HG03139 (cell line): ENCODE measurements around the gene DNAH6.

Experiments
- ATAC-seq: cut with Tn5 transposase; IDR thresholded peaks from one replicate; pipeline ENCODE4 v1.9.1; 2021; ENCODE audit not compliant: unreplicated experiment

Gene DNAH6

DNA sequence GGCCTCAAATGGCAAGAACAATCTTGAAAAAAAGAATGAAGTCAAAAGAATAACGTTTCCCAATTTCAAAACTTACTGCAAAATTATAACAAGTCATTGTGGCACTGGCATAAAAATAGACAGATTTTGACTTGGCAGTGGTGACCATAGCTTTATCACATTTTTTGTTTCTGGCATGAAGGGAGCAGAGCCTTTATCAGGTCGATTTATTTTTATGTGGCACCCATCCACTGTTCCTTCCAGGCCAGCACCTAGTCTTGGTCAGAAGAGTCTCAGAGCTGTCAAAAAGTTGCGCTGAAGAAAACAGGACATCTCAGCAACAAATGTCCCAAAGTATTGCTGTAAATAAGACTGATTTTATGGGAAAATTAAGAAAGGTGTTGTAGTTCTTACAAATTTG is 272.2 kb downstream of the DNAH6 start:
- no peak for ATAC-seq

GRCh38 chr2:84792856-84793522 is 276.7 kb downstream of the DNAH6 start:
- ATAC-seq = no peak

- no peak for ATAC-seq
Measured at GRCh38 chr2:84793641-84794040, 277.3 kb downstream of the DNAH6 start.

GRCh38 chr2:84796798-84797197 is 280.5 kb downstream of the DNAH6 start:
- ATAC-seq = no peak

DNA sequence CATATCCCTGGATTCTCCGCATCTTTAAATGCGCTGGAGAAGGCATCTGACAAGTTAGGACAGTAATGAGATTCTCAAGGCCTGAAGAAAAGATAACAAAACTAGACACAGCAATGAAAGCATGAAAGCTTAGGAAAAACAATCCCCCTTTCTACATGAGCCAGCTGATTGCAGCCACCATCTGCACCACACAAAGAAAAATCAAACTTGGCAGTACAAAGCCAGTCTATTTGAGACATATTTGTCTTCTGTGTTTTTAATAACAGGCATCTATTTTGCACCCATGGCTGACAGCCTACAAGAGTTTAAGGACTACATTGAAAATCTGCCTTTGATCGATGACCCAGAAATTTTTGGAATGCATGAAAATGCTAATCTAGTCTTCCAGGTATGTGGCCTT is 281.0 kb downstream of the DNAH6 start:
- no peak for ATAC-seq

DNA sequence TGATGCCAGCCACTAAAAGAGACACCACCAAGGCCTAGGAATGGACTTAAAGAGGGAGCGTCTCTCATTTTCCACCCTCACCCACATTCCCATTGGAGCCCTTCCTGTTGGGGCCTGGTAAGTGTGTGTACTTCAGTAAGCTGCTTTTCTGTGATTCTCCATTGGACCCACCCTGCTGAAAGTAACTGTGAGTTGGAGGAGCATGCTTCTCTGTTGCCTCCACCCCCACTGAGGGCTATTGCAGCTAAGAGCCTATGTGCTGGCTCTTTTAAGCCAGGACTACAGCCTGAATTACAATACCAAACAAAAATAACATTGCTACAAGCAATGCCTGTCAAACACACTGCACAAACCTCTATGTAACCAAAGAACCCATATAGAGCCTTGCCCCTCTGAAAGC is 283.5 kb downstream of the DNAH6 start:
- no peak for ATAC-seq

DNA sequence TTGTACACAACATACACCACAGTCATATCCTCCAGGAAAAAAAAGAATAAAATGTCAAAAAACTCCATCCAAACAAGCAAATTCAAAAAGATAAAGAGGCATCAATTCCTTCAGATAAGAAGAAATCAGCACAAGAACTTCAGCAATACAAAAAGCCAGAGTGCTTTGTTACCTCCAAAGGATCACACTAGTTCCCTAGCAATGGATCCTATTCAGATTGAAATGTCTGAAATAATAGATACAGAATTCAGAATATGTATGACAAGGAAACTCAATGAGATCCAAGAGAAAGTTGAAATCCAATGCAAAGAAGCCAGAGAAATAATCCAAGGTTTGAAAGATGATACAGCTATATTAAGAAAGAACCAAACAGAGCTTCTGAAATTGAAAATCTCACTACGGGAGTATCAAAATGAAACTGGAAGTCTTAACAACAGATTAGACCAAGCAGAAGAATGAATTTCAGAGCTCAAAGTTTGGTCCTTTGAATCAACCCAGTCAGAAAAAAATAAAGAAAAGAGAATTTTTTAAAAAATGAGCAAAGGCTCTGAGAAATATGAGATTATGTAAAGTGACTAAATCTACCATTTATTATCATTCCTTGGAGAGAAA is 284.0 kb downstream of the DNAH6 start:
- peak; percentile 79 for ATAC-seq

- ATAC-seq = no peak
Measured at GRCh38 chr2:84801811-84802210, 285.5 kb downstream of the DNAH6 start.

DNA sequence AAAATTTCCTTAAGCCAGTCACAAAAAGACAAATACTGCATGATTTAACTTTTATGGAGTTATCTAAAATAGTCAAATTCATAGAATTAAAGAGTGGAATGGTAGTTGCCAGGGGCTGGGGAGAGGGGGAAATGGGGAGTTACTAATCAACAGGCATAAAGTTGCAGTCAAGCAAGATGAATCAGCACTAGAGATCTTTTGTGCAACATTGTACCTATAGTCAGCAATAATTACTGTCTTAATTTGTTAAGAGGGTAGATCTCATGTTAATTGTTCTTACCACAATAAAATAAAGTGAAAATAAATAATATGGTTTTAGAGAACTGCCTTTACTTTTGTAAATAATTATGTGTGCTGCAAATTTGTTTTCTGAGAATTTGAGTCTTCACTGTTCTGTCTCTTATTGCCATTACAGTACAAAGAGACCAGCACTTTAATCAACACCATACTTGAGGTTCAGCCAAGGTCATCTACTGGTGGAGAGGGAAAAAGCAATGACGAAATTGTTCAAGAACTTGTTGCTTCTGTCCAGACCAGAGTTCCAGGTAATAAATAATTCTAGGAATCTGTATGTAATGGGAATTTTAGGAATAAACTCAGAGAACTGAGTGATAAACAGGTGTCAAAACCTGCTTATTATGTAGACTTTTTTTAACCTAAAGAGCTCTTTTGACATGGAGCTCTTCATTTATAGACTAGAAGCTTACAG is 289.1 kb downstream of the DNAH6 start:
- ATAC-seq = no peak

DNA sequence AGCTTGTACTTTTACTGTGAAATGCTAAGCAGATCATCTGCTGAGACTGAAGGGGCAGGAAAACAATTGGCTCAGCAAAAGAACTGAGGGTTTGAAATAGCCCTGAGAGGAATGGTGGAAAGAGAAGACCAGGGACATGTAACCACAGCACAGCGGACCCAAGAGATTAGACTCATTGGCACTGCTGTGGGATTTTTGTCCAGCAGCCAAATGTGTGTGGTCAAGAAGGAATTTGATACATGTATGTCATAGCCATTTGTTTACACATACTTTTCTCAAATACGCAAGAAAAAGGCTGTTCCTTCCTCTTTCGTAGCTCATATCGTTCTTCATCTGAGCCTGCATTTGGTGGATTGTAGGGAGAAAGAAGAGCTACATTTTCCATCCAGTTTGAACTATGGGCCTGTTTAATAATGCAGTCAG is 290.8 kb downstream of the DNAH6 start:
- no peak for ATAC-seq

GRCh38 chr2:84808279-84808678 is 292.0 kb downstream of the DNAH6 start:
- no peak for ATAC-seq

GRCh38 chr2:84811839-84812431 is 295.6 kb downstream of the DNAH6 start:
- no peak for ATAC-seq

GRCh38 chr2:84815146-84815545 is 298.8 kb downstream of the DNAH6 start:
- ATAC-seq = no peak

- peak; percentile 58 for ATAC-seq
Measured at GRCh38 chr2:84816426-84817026, 300.2 kb downstream of the DNAH6 start.

GRCh38 chr2:84817239-84817655 is 300.9 kb downstream of the DNAH6 start:
- peak; percentile 85 for ATAC-seq

- ATAC-seq = no peak
Measured at GRCh38 chr2:84821806-84822205, 305.5 kb downstream of the DNAH6 start.

DNA sequence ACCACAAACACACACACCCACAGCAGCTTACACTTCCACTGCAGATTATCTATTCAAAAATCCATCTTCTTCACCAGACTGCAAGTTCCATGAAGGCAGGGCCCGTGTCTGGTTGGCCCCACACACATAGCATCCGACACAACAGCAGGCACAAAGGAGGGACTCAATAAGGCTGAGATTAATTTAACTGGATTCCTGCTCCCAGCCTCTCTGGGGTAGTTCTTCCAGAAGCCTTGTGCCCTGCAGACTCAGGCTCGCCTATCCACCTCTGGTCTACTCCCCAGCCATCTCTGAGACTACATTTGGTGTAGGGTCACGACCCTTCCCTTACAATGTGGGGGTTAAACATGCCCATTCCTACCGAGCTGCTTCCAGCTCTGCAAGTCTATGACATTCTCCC is 306.9 kb downstream of the DNAH6 start:
- ATAC-seq = no peak

DNA sequence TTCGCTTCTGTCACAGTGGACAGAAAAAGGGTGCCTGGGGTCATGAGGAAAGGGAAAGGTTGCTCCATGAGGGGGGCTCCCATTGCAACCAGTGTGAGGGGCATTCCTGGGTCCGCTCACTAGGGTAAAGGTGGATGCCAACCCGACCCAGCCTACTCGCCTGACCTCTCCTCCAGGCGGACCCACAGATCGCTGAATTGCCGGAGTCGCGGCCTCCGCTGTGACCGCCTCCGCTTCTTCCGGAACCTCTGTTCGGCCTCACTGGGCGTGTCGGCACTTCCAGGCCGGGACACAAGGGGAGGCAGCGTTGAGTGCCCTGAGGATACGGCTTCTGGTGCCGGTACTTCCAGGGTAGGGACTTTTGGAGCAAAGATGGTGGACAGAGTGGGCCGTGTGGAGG is 307.5 kb downstream of the DNAH6 start:
- no peak for ATAC-seq

DNA sequence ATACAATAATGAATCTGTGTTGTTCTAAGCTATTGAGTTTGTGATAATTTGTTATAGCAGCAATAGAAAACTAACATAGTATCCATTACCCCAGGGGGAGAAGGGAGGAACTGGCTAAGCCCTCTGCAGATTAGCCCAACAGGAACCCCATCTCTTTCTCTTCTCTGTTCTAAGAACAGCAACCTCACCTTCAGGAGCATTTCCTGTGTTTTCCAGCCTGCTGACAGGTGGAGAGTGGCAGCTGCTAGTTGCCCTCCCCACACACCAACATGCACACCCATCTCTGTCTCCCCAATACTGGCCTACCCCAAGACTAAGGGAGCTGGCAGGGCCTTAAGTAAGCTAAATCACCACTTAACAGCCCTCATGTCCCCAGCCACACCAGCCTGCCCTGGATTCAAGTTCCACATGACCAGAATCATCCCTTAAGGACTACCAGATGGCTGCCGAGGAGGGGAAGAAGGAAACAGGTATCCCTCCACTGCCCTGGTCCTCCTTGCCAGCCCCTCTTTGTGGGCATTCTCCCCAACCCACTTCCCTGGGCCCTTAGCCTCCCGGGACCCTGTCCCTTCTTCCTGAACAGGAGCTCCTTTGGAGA is 311.8 kb downstream of the DNAH6 start:
- ATAC-seq = no peak

- ATAC-seq = no peak
Measured at GRCh38 chr2:84829693-84830092, 313.4 kb downstream of the DNAH6 start.

GRCh38 chr2:84830095-84830494 is 313.8 kb downstream of the DNAH6 start:
- ATAC-seq = no peak
